MM.1S (cell line): Measurements from ENCODE around the gene SEPTIN6.

ENCODE experiments used
- EZH2 ChIP-seq: fragments of 300-600 bp; sonication (generic); optimal IDR thresholded peaks from 2 replicates; pipeline ENCODE3; 2017; ENCODE audit warnings: low read depth, mild to moderate bottlenecking, antibody characterized with exemption, low read length, mixed read lengths
- TF ChIP-seq, protein P1 (sequence below): fragments of 300-600 bp; sonication (generic); IDR thresholded peaks from 2 replicates; pipeline ENCODE4 v1.5.1; 2016; ENCODE audit warnings: antibody characterized with exemption, low read length, mixed read lengths

DNA sequence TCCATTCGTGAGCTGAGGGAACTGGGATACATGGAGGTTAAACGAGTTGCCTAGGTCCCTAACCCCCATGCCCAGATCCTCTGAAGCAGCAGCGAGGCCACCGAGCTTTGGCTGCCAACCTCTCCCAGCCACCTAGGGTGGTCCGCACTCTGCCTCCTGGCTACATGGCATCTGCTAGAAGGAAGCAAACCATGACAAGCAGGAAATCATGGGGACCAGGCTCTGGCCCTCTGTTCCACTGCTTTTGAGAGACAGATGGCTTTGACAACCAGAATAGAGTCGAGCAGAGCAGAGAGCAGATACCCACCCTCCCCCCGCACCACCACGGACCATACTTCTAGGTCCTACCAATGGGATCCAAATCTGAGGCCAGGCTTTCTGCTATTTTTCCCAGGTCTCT lies 49.3 kb downstream of the SEPTIN6 start:
- TF ChIP-seq, protein P1, sequence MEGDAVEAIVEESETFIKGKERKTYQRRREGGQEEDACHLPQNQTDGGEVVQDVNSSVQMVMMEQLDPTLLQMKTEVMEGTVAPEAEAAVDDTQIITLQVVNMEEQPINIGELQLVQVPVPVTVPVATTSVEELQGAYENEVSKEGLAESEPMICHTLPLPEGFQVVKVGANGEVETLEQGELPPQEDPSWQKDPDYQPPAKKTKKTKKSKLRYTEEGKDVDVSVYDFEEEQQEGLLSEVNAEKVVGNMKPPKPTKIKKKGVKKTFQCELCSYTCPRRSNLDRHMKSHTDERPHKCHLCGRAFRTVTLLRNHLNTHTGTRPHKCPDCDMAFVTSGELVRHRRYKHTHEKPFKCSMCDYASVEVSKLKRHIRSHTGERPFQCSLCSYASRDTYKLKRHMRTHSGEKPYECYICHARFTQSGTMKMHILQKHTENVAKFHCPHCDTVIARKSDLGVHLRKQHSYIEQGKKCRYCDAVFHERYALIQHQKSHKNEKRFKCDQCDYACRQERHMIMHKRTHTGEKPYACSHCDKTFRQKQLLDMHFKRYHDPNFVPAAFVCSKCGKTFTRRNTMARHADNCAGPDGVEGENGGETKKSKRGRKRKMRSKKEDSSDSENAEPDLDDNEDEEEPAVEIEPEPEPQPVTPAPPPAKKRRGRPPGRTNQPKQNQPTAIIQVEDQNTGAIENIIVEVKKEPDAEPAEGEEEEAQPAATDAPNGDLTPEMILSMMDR = no peak
- TF ChIP-seq EZH2 = no peak
